Breast epithelium (tissue), 3 donors: Measurements from ENCODE around the gene FAM240A.

Source experiments
- POLR2AphosphoS5 ChIP-seq, 3 donors: sonication (generic); formaldehyde crosslinking; IDR thresholded peaks; one replicate each; pipeline ENCODE4 v1.6.1; 2017; ENCODE audit warnings: antibody characterized with exemption in 3 of 3
- TF ChIP-seq, protein P1 (sequence below), 3 donors: fragments of 450-650 bp; IDR thresholded peaks; one replicate each; pipeline ENCODE4 v1.5.1; 2016 to 2017; ENCODE audit warnings: antibody characterized with exemption in 3 of 3, mild to moderate bottlenecking in 3 of 3, moderate library complexity in 3 of 3

DNA sequence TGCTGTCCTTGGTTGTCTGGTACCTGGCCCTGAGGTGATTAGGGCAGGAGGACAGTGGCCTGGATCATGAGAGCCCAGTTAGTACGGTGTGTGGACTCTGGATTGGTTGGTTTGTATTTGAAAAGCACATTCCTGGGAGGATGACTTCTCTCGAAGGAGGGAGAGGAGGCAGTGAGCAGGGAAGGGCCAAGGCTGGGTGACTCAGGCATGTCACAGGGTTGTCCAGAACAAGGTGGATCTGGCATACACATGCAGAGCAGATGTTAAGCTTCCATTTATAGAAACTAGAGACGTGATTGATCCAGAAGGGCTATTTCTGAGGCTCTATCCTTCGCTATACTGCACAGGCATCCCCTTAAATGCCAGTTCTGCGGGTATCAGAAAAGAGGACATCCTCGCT is 34.4 kb downstream of the FAM240A start:
- TF ChIP-seq, protein P1, sequence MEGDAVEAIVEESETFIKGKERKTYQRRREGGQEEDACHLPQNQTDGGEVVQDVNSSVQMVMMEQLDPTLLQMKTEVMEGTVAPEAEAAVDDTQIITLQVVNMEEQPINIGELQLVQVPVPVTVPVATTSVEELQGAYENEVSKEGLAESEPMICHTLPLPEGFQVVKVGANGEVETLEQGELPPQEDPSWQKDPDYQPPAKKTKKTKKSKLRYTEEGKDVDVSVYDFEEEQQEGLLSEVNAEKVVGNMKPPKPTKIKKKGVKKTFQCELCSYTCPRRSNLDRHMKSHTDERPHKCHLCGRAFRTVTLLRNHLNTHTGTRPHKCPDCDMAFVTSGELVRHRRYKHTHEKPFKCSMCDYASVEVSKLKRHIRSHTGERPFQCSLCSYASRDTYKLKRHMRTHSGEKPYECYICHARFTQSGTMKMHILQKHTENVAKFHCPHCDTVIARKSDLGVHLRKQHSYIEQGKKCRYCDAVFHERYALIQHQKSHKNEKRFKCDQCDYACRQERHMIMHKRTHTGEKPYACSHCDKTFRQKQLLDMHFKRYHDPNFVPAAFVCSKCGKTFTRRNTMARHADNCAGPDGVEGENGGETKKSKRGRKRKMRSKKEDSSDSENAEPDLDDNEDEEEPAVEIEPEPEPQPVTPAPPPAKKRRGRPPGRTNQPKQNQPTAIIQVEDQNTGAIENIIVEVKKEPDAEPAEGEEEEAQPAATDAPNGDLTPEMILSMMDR (IDR thresholded peaks at IDR 0.05) = no peak
- TF ChIP-seq POLR2AphosphoS5 (IDR thresholded peaks at IDR 0.05) = no peak
